ENCODE measurements around the gene ADCY7. TPM values are rescaled to one million over a fixed set of nuclear protein-coding genes. Genes with fewer than 3 reads are reported as not detected.
"Not testable (repeated sequence)": the region's sequence is repeated elsewhere in the genome, so short reads cannot be mapped to it uniquely, and the experiment has no call there.

ADCY7 gene
- total RNA-seq, 1 experiment from 2014 or later = 8.7 TPM

GRCh38 chr16:50338371-50339231, 72.2 kb downstream of the ADCY7 start:
- DNase-seq (ENCODE audit: low read depth) = no peak

- no peak for DNase-seq (ENCODE audit: low read depth)
Measured at GRCh38 chr16:50340578-50340977, 74.2 kb downstream of the ADCY7 start.

GRCh38 chr16:50343566-50343965, 77.2 kb downstream of the ADCY7 start:
- DNase-seq (ENCODE audit: low read depth) = not testable (repeated sequence)

GRCh38 chr16:50345210-50345609, 78.9 kb downstream of the ADCY7 start:
- not testable (repeated sequence) for DNase-seq (ENCODE audit: low read depth)

GRCh38 chr16:50351116-50351515, 84.8 kb downstream of the ADCY7 start:
- no peak for DNase-seq (ENCODE audit: low read depth)

- DNase-seq (ENCODE audit: low read depth) = no peak
Measured at GRCh38 chr16:50351952-50352351, 85.6 kb downstream of the ADCY7 start.

- DNase-seq (ENCODE audit: low read depth) = no peak
Measured at GRCh38 chr16:50354082-50354481, 87.7 kb downstream of the ADCY7 start.

GRCh38 chr16:50354629-50355456, 88.5 kb downstream of the ADCY7 start:
- DNase-seq (ENCODE audit: low read depth) = no peak

GRCh38 chr16:50359626-50360025, 93.3 kb downstream of the ADCY7 start:
- DNase-seq (ENCODE audit: low read depth) = no peak

- DNase-seq (ENCODE audit: low read depth) = no peak
Measured at GRCh38 chr16:50360033-50360778, 93.9 kb downstream of the ADCY7 start.

GRCh38 chr16:50360779-50361178, 94.4 kb downstream of the ADCY7 start:
- DNase-seq (ENCODE audit: low read depth) = no peak

GRCh38 chr16:50363656-50364055, 97.3 kb downstream of the ADCY7 start:
- no peak for DNase-seq (ENCODE audit: low read depth)

GRCh38 chr16:50365791-50366575, 99.6 kb downstream of the ADCY7 start:
- DNase-seq (ENCODE audit: low read depth) = no peak

Other genes with a start within 250 kb of the ADCY7 start
- 14.8 and 19.2 TPM in 2 replicates for gene CNEP1R1, start 241.3 kb upstream of the ADCY7 start, total RNA-seq (2014; rRNA removed; shearing (Covaris generic))
- gene HEATR3, start 200.6 kb upstream of the ADCY7 start, total RNA-seq (2014; rRNA removed; shearing (Covaris generic)) = 32.3 and 46.6 TPM in 2 replicates
- gene TENT4B, start 113.2 kb upstream of the ADCY7 start, total RNA-seq (2014; rRNA removed; shearing (Covaris generic)) = 5.2 and 6.5 TPM in 2 replicates
- 56.7 and 73.6 TPM in 2 replicates for gene BRD7, start 102.4 kb downstream of the ADCY7 start, total RNA-seq (2014; rRNA removed; shearing (Covaris generic))